NCI-H1048 (cell line): ENCODE data around the gene RBM44.
"Not testable (repeated sequence)": the region's sequence is repeated elsewhere in the genome, so short reads cannot be mapped to it uniquely, and the experiment has no call there.

Source experiments
- DNase-seq: peaks from one replicate; lab custom pipeline; 2025; lab: John Stamatoyannopoulos, UW

The RBM44 gene

DNA sequence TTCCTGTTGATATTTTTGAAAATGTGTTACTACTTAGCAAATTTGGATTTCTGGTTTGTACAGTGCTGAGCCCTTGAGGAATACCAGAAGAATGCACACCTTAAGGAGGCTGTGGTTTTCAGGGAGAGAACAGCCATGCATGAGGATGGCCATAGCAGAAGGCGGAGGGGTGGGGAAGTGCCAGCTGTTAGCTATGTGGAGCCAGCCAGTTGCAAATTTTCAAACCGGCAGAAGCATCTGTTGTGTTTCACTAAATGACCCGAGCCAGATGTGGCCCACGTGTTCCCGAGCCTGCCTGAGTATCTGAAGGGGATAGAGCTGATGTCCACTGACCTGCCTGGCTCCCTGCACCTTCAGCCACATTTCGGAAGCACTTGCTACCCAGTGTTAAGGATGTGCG is 16.4 kb upstream of the RBM44 start:
- DNase-seq: no peak

- not testable (repeated sequence) for DNase-seq
Observed at GRCh38 chr2:237783678-237784077, 14.9 kb upstream of the RBM44 start.

DNA sequence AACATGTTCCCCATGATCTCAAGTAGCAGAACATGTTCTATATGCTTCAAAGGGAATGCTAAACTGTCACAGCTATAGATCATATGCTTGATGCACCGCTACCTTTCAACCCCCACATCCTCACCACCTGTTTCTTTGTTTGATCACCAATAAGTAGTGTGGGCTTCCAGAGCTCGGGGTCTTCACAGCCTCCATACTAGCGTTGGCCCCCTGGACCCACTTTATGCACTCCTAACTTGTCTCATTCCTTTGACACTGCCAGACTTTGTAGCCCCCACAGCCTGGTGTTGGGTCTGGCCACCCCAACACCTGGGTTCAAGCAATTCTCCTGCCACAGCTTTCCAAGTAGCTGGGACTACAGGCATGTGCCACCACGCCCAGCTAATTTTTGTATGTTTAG is 11.6 kb upstream of the RBM44 start:
- no peak for DNase-seq

DNA sequence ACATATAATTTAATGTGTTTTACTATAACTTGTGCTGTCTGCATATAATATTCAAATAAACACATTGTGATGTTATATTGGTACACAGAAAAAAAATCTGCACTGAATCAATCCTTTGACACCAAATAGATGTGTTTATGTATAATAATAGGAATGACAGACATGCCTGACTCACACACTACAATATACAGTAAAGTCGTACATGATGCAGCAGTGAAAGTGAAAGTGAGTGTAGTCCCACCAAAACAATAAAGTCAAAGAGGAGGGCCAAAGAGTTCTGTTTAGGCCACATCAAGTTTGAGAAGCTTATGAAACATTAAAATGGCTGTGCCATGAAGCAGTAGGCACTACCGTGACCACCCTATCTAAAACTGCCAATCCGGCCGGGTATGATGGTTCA is 8.2 kb upstream of the RBM44 start:
- no peak for DNase-seq

GRCh38 chr2:237791977-237792727 is 6.4 kb upstream of the RBM44 start:
- no peak for DNase-seq

DNA sequence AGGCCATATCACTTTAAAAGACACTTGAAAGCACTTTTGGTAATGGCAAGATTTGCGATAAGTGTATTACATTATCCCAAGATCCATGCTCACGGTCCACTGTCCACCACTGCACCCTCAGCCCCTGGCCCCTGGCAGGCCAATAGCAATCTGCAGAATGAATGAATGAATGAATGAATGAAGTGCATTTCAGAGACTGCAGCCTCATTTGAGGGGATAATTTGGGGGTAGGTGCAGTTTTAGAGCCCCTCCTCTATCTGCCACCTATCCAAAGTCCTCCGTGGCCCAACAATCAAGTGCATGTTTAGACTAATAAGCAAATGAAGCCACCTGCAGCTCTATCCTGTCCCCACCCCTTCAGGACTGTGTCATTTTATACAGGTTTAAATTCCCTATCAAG is 1.3 kb upstream of the RBM44 start:
- no peak for DNase-seq

- no peak for DNase-seq
Observed at GRCh38 chr2:237799060-237799428, 465 bp downstream of the RBM44 start.

GRCh38 chr2:237801466-237801865 is 2.9 kb downstream of the RBM44 start:
- no peak for DNase-seq

- no peak for DNase-seq
Observed at GRCh38 chr2:237806334-237806733, 7.8 kb downstream of the RBM44 start.

GRCh38 chr2:237815637-237816036 is 17.1 kb downstream of the RBM44 start:
- DNase-seq: no peak

DNA sequence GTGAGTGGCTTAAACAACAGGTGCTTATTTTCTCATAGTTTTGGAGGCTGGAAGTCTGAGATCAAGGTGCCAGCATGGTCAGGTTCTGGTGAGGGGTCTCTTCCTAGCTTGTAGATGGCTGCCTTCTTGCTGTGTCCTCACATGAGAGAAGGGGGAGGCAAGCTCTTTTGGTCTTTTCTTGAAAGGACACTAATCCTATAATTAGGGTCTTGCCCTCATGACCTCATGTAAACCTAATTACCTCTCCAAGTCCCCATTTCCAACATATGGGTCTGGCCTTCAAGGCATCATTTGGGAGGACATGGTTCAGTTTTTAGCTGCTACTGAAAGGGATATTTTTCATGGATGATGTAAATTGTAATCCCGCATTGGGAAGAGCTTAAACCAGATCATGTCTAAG is 18.0 kb downstream of the RBM44 start:
- no peak for DNase-seq

- no peak for DNase-seq
Observed at GRCh38 chr2:237818066-237818473, 19.5 kb downstream of the RBM44 start.

GRCh38 chr2:237819231-237819630 is 20.7 kb downstream of the RBM44 start:
- DNase-seq: no peak

GRCh38 chr2:237820421-237820820 is 21.8 kb downstream of the RBM44 start:
- DNase-seq: no peak

DNA sequence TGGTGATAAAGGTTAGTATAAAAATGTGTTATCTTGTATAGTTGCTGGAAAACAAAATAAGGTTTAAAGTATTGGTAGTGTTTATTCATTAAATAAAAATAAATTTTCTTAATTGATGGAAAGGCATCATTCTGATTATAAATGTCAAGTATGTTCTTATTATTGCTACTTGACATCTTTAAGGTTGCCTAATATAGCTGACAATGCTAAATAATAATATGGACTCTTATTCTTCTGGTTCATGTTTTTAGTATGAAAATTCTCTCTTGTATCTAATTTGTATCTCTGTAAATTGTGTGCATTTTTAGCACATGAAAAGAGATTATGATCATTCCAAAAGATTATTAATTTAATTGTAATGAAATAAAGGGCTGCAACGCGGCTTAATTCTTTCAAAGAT is 25.0 kb downstream of the RBM44 start:
- DNase-seq: no peak

- no peak for DNase-seq
Observed at GRCh38 chr2:237824085-237824484, 25.5 kb downstream of the RBM44 start.

DNA sequence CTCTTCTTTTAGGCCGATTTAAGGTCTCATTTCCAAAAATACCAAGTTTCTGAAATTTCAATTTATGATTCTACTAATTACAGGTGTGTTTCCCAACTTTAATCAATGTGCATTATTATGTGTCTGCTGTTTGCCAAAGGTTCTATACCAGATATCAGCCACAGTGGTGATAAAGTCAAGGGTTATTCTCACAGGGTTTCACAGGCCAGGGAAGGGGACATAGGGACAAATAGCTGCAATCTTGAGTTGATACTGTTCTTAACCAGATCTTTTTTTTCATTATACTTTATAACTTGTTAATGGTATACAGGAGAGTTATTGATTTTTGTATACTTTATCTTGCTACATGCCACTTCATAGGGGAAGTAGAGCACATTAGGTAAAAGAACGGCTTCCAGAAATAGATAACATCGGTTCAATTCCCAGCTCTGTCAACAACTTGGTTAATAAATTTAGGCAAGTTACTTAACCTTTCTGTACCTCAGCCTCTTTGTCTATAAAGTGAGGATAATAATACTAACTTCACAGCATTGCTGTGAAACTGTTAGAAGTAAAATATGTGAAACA is 28.9 kb downstream of the RBM44 start:
- DNase-seq: no peak

- no peak for DNase-seq
Observed at GRCh38 chr2:237830522-237830921, 31.9 kb downstream of the RBM44 start.

DNA sequence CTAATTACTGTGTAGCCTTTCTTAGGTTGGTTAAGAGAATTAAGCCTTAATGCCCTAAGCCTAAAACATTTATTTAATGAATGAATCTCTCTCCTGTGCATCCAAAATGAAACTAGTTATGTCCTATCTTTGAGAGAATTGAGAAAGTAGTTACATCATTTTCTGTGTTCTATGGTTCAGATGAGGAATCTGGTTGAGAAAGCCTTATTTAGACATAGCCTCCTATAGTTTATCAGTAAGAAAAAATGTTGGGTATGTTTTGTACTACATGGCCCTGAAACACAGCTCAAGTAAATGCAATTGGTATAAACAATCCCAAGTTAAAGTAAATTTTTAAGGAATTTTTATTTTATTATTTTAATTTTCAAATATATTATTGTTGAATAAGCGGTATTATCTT is 35.0 kb downstream of the RBM44 start:
- DNase-seq: no peak

- no peak for DNase-seq
Observed at GRCh38 chr2:237835372-237835771, 36.8 kb downstream of the RBM44 start.

DNA sequence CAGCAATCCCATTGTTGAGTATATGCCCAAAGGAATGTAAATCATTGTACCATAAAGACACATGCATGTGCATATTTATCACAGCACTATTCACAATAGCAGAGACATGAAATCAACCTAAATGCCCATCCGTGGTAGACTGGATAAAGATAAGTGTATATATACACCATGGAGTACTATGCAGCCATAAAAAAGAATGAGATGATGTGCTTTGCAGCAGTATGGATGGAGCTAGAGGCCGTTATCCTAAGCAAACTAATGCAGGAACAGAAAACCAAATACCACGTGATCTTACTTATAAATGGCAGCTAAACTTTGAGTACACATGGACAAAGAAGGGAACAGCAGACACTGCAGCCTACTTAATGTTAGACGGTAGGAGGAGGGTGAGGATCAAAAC is 42.5 kb downstream of the RBM44 start:
- no peak for DNase-seq

- not testable (repeated sequence) for DNase-seq
Observed at GRCh38 chr2:237848940-237849339, 50.4 kb downstream of the RBM44 start.

- DNase-seq: no peak
Observed at GRCh38 chr2:237854295-237854694, 55.7 kb downstream of the RBM44 start.

DNA sequence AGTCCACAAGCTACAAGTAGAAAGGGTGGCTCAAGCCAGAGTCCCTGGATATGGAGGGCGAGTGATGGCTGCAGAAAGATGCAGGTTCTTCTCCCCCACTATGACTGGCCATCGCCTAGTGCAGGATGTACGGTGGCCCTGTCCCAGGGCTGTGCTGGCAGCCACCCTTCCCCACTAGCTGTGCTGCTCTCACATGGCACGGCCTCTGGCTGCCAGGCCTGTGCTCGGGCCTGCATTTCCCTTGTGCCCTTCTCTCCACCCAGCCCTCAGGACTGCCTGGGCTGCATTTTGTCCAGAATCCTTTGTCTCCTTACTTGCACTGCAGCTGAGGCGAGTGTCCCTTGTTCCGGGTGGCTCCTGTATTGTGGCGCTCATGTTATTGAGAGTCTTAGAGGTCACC is 59.2 kb downstream of the RBM44 start:
- no peak for DNase-seq
